ENCODE results near the gene TAF1D.

- TF ChIP-seq CTCF (IDR thresholded peaks at IDR 0.05; ENCODE audit: insufficient read depth, low read depth, low read length) = no peak
- no peak for TF ChIP-seq EZH2 (IDR thresholded peaks at IDR 0.05; ENCODE audit: insufficient read depth, low read length)
These were observed 5.2 kb downstream of the TAF1D start for GRCh38 chr11:93736129-93736528.
